IPS-18c (cell line): Measurements from ENCODE around the gene TBC1D2.

Experiments
- H3K4me3 ChIP-seq: 2 replicates; pipeline ENCODE4 v1.7.0; 2013; ENCODE audit warnings: low read depth, mild to moderate bottlenecking, low read length, moderate library complexity; ENCODE audit not compliant: insufficient read depth
- H3K9me3 ChIP-seq: one replicate; pipeline ENCODE4 v1.6.1; 2013; ENCODE audit warnings: mild to moderate bottlenecking, low read length, moderate library complexity; ENCODE audit not compliant: control insufficient read depth, insufficient read depth

TBC1D2 gene

DNA sequence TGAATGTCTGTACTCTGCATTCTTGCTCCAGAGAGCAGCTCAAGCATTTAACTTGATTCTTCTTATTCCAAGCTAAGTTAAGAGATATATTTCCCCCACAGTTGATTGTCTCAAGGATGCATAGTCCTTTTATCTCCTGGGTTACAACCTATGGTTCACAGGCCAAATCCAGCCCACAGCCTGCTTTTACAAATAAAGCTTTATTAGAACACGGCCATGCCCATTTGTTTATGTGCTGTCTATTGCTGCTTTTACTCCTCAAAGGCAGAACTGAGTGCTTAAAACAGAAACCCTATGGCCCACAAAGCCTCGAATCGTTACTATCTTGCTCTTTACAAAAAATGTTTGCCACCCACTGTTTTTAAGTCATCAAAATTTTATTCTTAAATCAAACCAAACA, 25.8 kb downstream of the TBC1D2 start:
- no peak overlapping the region for H3K4me3 ChIP-seq

DNA sequence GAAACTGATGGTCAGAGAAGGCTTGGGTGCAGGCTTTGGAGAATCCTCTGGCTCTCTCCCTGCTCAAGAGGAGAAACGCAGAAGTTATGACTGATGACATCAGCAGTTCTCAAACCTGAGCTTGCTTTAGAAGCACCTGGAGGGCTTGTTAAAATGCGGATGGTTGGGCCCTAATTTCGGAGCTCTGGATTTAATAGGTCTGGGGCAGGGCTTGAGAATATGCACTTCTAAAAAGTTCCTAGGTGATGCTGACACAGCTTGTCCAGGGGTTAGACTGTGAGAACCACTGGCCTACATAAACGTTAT, 26.4 kb downstream of the TBC1D2 start:
- Histone ChIP-seq H3K9me3 (no peaks in the 10 kb centered on the region), H3K4me3 (no peak overlapping the region)

More for the DNA sequence above, 25.8 kb downstream of the TBC1D2 start:
- H3K9me3 ChIP-seq, result no peaks in the 10 kb centered on the region

DNA sequence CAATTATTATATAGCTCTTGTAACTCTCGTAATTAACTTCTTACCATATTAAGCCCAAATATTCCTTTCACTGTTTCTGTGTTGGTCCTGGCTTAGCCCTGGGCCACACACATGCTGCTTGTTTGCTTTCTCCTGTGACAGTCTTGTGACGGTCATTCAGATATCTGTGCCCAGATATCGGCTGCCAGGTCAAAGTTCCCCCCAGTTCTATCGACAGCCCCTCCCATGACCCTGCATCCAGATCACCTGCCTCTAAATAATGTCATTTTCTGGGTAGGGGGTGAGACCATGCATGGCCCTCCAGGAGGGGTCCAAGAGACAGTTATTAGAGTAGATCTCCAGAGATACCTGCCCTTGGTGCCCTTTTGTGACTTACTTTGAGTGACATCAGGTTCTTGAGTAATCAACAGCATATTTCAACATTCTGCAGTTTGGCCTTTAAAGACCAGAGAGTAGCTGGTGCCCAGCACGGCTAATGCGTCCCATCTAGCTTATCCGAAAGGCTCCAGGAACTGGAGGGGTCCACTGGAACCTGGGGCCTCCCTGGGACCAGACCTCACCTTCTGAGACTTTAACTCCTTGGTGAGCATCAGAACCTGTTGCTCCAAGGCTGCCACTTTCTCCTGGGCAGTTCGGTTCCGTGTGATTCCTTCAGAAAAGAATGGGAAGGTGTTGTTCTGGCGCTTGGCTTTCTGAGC, 26.9 kb downstream of the TBC1D2 start:
- Histone ChIP-seq H3K9me3 (no peaks in the 10 kb centered on the region), H3K4me3 (no peak overlapping the region)

DNA sequence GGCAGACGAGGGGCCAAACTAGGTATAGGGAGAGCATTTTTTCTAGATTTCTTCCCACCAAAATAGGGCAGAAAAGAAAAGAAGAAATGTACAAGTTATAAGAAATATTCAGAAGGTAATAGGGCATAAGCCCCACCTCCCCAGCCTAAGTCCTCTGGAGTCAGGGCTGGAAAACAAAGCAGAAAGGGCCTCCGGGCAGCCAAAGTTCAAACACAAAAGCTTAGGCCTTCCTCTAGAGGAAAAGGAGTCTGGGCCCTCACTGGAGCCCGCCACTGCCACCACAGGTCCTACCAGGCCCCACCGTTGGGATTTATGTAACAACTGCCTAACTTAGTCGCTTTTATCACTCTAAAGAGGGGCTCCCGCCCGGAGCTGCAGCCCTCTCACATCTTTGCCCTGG, 27.6 kb downstream of the TBC1D2 start:
- Histone ChIP-seq H3K4me3 (no peak overlapping the region), H3K9me3 (no peaks in the 10 kb centered on the region)

DNA sequence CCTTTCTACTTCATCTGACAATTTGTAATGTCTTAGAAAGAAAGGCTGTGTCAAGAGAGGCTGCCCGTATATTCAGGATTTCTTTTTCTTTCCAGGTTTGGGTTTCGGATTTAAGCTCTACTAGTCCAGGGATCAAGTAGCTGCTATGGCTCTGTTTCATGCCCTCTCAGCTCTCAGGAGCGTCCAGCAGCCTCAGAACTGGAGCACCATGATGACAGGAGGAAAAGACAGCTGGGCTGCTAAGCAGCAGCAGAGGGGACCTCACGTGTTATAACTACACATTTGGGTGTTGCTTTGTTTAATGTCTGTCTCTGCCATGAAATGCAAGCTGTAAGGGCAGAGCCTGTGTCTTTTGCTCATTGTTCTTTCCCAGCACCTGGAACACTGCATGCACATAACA, 28.5 kb downstream of the TBC1D2 start:
- H3K4me3 ChIP-seq, result no peak overlapping the region
- no peaks in the 10 kb centered on the region for H3K9me3 ChIP-seq

DNA sequence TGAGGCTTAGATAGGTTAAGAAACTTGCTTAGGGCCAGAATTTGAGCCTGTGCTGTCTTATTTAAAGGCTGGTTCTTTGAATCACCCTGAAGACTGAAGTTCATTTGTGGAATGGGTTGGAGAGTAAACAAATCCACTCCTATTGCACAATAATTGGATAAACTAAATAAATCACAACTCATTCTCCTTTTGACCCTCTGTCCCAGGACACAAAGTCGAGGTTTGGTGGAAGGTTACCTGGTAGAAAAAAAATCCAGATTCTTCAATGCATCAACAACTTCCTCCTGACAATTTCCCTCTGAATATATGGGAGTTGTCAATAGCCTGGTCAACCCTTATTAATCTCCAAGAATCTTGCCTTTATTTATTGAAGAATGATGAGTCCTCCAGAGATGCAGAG, 28.9 kb downstream of the TBC1D2 start:
- Histone ChIP-seq H3K4me3 (no peak overlapping the region), H3K9me3 (no peaks in the 10 kb centered on the region)

DNA sequence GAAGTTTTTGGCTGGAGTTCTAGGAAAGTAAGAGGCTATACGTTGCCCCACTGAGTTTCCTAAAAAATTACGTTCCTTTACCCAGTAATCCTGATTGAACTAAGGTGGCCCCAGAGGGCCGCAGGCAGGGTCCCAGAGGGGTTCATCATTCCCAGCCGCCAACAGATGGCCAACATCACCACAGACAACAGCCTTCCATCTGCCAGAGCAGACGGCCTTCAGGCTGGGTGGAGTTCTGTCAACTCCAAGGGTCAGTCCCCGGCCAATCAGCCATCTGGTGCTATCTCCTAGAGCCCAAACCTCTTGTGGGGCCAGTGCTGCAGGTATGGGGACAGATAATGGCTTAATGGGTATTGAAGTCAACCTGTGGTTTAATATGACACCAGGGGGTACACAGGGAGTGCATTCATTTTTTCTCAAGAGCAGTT, 30.4 kb downstream of the TBC1D2 start:
- Histone ChIP-seq H3K9me3 (no peaks in the 10 kb centered on the region), H3K4me3 (no peak overlapping the region)

DNA sequence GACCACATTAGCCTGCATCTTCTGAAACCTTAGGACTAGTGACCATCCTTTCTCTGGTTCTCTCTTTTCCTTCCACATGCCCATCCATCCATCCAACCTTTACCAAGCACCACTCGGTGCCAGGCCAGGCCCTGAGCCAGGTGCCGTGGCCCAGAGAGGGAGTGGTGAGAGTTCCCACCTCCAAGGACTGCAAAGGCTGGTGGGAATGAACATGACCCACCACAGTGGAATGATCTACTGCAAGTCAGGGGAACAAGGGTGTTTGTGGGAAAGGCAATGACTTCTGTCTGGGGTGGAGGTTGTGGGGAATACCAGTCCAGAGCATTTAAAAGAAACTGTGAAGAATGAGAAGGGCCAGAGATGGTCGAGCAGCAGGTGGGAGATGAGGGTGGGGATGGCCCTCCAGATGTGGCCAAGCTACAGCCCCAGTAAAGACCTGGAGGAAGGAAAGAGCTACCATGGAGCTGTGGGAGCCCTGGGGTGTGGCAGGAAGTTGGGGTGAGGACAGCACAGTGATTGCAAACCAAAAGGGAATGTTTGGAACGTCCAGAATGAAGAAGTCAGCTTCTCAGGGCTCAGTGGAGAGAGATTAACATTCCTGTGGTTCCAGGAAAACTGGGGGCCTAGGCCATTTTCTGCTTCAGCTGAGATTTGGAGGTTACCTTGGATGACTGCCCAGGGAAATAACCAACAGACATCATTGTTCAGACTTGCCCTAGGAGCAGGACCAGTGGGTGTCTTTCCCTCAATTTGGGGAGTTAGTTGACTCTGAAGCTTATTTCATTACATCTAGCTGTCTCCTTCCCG, 32.4 kb downstream of the TBC1D2 start:
- H3K9me3 ChIP-seq, result no peaks in the 10 kb centered on the region
- no peak overlapping the region for H3K4me3 ChIP-seq

DNA sequence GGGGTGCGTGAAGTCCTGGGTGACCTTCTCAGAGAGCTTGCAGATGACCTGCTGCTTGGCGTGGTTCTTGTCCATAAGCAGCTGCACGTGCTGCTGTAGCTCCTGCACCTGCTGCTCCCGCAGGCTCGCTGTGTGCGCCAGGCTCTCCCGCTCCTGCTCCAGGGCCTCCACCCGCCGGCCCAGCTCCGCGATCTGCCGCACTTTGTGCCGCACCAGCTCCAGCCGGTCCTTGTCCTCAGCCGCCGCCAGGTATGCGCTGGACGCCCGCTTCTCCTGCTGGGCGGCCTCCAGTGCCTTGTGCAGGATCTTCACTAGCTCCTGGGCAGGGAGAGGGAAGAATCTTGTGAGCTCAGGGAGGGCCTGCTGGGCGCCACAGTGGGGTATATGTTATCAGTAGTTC, 34.5 kb downstream of the TBC1D2 start:
- no peak overlapping the region for H3K4me3 ChIP-seq

DNA sequence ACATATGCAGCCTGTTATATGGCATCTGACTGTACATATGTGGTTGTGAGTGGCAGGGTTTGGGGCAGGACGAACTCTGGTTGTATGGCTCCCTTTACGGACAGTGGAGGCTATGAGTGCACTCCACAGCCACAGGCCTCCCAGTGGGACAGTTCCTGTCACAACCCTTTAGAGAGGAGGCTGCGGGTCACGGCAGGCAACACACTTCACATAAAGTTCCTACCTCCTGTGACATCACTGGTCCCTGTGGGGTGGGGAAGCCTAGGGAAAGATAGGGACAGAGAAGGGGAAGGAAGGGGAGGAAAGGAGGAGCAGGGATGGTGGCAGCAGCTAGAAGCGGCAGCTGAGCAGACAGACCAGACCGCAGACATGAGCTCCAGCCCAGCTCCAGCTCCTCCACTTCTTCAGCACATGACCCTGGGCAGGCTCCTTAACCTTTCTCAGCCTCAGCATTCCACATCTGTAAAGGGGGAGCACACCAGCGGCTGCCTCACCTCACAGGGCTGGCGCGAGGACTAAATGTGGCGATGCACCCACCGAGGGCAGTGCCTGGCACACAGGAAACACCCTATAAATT, 35.6 kb downstream of the TBC1D2 start:
- H3K4me3 ChIP-seq, result no peak overlapping the region
- H3K9me3 ChIP-seq, result no peaks in the 10 kb centered on the region

More for the DNA sequence above, 34.5 kb downstream of the TBC1D2 start:
- no peaks in the 10 kb centered on the region for H3K9me3 ChIP-seq

DNA sequence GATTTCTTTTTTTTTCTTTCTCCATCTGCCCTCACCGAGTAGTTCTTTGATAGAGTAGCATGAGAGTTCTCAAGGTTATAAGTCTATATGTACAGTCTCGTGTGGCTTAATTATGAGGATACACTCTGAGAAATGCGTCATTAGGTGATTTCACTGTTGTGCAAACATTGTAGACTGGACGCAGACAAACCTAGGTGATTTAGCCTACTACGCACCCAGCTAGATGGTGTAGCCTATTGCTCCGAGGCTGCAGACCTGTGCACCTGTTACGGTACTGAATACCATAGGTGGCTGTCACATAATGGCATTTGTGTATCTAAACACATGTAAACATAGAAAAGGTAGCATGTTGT, 36.1 kb downstream of the TBC1D2 start:
- no peak overlapping the region for H3K4me3 ChIP-seq

DNA sequence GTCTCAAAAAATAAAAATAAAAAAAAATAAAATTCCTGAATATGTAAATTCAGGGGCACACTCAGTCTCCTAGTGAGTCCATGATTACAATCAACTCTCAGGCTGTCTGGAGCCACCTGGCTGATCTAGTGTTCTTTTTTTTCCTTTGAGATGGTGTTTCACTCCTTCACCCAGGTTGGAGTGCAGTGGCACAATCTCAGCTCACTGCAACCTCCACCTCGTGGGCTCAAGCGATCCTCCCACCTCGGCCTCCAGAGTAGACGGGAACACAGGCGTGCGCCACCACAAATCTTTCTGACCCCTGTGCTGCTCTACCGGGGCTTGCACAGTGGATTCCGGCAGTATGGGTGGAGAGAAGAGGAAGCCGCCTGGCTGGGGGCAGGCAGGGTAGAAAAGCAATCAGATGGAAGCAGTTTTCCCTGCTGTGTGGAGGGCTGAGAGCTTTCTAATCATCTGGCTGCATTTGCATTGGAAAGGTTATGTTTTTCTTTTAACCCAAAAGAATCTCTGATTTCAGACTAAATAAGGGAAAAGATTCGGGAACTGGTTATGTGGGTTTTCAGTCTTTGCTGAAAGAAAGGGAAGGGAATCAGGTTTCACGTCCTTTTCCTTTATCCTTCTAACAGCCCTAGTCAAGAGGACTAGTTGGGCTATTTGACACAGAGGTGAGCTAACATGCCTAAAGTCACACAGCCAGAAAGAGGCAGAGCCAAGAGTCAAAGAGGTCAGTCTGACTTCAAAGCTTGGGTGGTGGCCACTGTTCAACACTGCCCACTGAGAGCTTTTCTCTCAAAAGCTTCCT, 36.7 kb downstream of the TBC1D2 start:
- no peak overlapping the region for H3K4me3 ChIP-seq
- no peaks in the 10 kb centered on the region for H3K9me3 ChIP-seq

More for the DNA sequence above, 36.1 kb downstream of the TBC1D2 start:
- no peaks in the 10 kb centered on the region for H3K9me3 ChIP-seq

DNA sequence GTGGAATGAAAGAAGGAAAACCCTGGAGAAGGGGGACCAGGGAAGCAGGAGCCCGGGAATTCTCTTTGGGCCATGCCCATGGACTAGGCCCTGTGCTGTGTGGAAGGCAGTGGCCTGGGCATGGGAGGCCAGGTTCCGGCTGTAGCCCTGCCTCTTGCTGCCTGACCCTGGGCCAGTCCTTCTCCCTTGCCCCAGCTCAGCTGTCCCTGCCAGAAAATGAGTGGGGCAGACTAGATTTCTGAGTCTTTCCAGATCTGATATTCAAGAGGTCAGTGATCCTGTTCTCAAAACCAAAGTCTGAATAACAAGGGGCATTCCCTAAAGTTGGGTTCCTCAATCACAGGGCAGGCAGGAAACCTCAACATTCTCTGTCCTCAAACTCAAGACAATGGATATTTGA, 38.2 kb downstream of the TBC1D2 start:
- Histone ChIP-seq H3K9me3 (no peaks in the 10 kb centered on the region), H3K4me3 (no peak overlapping the region)

DNA sequence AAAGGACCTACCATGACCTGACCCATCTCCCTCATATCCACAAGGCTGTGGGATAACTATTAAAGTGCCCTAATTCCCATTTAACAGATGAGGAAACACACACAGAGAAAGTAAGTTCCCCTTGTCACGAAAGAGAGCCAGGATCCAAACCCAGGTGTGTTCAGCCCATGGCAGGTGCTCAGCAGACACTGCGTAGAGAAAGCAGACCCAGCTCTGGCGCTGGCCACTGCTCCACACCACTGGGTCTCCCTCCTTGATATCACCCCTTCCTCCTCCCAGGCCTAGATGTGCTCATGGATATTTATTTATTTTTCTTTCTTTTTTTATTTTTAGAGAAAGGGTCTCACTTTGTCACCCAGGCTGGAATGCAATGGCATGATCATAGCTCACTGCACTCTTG, 39.1 kb downstream of the TBC1D2 start:
- H3K9me3 ChIP-seq, result no peaks in the 10 kb centered on the region
- no peak overlapping the region for H3K4me3 ChIP-seq

DNA sequence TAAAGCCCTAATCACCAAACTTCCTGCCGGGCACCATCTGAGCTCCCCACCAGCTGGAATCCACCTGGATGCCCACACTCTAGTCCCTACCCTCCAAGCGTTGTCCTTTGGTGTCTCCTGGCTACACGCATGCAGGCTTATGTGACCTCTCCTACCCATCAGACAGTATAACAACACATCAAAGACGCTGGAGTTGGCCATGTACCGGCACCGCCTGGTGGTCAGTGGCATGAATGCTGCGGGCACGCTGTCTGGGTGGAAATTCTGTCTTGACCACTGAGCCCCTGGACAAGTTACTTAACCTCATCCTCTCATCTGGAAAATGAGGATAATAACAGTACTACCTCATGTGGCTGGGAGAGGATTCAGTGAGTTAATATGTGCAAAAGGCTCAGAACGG, 39.6 kb downstream of the TBC1D2 start:
- no peak overlapping the region for H3K4me3 ChIP-seq
- no peaks in the 10 kb centered on the region for H3K9me3 ChIP-seq

DNA sequence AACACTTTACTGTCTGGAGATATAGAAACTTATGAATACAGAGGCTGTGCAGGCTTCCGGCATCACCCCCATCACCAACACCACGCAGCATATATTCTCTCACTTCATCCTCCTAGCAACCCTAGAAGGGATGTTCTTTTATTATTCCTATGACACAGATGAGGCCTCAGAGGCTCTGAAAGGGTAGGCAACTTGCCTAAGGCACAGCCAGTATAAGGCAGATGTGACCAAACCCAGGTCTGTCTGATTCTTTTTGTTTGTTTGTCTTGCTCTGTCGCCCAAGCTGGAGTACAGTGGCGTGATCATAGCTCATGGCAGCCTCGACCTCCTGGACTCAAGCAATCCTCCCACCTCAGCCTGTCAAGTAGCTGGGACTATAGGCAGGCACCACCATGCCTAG, 40.2 kb downstream of the TBC1D2 start:
- H3K9me3 ChIP-seq, result no peaks in the 10 kb centered on the region
- H3K4me3 ChIP-seq, result no peak overlapping the region

DNA sequence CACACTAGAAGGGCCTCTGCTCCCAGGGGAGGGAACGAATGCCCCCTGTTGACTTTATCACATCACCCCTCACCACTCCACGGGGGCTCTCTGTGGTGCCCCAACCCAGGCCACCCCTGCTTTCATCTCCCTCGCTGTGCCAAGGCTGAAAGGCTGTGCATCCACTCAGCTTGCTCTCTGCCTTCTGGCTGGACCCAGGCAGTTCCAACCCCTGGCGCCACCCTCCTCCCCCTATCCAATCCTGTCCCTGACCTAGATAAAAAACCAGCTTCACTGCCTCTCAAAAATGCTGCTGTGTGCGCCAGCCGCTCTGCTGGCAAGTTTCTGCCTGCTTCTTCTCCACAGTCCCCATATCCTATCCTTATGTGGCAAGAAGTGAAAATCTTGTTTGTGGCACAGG, 40.6 kb downstream of the TBC1D2 start:
- Histone ChIP-seq H3K4me3 (no peak overlapping the region), H3K9me3 (no peaks in the 10 kb centered on the region)

DNA sequence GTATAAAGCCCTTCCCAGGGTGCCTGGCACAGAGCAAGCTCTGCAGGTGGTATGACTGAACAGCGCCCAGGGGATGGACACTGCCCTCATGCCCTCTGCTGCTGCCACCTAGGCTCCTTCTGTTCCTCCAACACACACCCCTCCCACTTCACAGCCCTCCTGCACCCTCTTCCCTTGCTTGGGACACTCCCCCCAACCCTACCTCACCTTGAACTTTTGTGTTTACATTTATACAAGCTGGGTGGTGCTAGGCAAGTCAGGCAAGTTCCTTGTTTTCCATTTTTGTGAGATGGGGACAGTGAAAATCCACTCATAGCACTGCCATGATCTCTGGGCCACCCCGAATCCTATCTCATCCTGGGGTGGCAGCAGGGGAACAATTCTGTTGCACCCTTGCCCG, 44.2 kb downstream of the TBC1D2 start:
- H3K9me3 ChIP-seq, result peaks cover 4% of the 10 kb centered on the region
- no peak overlapping the region for H3K4me3 ChIP-seq
